ENCODE results near the gene PXYLP1. TPM values are rescaled to one million over a fixed set of nuclear protein-coding genes. Genes with fewer than 3 reads are reported as not detected.

PXYLP1 gene
- total RNA-seq, 1 donor from 2014 or later = 11.5 TPM

DNA sequence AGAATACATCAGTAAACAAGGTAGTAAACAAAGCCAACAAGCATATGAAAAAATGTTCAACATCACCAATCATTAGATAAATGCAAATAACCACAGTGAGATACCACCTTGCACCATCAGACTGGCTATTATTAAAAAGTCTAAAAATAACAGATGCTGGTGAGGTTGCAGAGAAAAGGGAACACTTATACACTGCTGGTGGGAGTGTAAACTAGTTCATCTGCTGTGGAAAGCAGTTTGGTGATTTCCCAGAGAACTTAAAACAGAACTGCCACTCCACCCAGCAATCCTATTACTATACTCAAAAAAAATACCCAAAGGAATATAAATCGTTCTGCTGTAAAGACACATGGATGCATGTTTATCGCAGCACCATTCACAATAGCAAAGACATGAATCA is 106.4 kb downstream of the PXYLP1 start:
- Histone ChIP-seq H3K36me3 (ENCODE audit: control insufficient read depth, insufficient read depth, low read length) (no peaks in the 10 kb centered on the region), H3K27me3 (ENCODE audit: control insufficient read depth, insufficient read depth, low read length) (no peaks in the 10 kb centered on the region), H3K4me3 (ENCODE audit: low read depth, low read length) (no peak overlapping the region)
- TF ChIP-seq, protein P1, sequence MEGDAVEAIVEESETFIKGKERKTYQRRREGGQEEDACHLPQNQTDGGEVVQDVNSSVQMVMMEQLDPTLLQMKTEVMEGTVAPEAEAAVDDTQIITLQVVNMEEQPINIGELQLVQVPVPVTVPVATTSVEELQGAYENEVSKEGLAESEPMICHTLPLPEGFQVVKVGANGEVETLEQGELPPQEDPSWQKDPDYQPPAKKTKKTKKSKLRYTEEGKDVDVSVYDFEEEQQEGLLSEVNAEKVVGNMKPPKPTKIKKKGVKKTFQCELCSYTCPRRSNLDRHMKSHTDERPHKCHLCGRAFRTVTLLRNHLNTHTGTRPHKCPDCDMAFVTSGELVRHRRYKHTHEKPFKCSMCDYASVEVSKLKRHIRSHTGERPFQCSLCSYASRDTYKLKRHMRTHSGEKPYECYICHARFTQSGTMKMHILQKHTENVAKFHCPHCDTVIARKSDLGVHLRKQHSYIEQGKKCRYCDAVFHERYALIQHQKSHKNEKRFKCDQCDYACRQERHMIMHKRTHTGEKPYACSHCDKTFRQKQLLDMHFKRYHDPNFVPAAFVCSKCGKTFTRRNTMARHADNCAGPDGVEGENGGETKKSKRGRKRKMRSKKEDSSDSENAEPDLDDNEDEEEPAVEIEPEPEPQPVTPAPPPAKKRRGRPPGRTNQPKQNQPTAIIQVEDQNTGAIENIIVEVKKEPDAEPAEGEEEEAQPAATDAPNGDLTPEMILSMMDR (IDR thresholded peaks at IDR 0.05; ENCODE audit: insufficient read depth, low read length, poor library complexity, severe bottlenecking) = no peak
- no peak for DNase-seq (ENCODE audit: low read depth)

DNA sequence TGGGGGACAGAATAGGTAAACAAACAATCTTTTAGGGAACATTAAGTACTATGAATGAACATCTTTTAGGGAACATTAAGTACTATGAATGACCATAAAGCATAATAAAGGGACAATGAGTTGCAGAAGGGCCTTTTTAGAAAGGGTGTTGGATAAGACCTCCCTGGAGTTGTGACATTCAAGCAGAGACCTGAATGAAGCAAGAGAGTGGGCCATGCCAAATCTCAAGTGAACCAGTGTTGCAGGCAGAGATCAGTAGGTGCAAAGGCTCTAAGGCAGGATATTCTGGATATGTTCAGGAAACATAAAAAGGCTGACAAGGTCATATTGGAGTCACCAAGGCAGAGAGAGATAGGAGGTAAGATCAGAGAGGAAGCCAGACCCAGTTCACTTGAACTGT is 107.3 kb downstream of the PXYLP1 start:
- Histone ChIP-seq H3K4me3 (ENCODE audit: low read depth, low read length) (no peak overlapping the region), H3K36me3 (ENCODE audit: control insufficient read depth, insufficient read depth, low read length) (no peaks in the 10 kb centered on the region), H3K27me3 (ENCODE audit: control insufficient read depth, insufficient read depth, low read length) (no peaks in the 10 kb centered on the region)
- DNase-seq (ENCODE audit: low read depth) = no peak
- TF ChIP-seq, protein P1 (IDR thresholded peaks at IDR 0.05; ENCODE audit: insufficient read depth, low read length, poor library complexity, severe bottlenecking) = no peak

DNA sequence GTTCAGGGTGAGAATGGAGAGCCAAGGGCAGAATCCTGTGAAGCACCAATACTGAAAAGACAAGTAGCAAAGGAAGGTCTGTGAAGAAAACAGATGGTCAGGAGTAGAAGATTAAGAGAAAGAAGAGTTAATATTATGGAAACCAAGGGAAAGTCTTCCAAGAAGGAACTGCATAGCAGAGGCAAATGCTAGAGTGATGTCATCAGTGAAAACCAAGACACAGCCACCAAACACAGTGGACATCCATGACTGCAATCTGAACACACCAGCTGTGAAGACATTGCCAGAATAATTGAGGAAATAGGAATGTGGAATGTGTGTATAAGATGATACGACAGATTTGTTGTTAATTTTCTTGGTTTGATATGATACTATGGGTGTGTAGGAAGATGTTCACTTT is 109.9 kb downstream of the PXYLP1 start:
- Histone ChIP-seq H3K4me3 (ENCODE audit: low read depth, low read length) (no peak overlapping the region), H3K36me3 (ENCODE audit: control insufficient read depth, insufficient read depth, low read length) (no peaks in the 10 kb centered on the region), H3K27me3 (ENCODE audit: control insufficient read depth, insufficient read depth, low read length) (no peaks in the 10 kb centered on the region)
- TF ChIP-seq, protein P1 (IDR thresholded peaks at IDR 0.05; ENCODE audit: insufficient read depth, low read length, poor library complexity, severe bottlenecking) = no peak
- DNase-seq (ENCODE audit: low read depth) = no peak

DNA sequence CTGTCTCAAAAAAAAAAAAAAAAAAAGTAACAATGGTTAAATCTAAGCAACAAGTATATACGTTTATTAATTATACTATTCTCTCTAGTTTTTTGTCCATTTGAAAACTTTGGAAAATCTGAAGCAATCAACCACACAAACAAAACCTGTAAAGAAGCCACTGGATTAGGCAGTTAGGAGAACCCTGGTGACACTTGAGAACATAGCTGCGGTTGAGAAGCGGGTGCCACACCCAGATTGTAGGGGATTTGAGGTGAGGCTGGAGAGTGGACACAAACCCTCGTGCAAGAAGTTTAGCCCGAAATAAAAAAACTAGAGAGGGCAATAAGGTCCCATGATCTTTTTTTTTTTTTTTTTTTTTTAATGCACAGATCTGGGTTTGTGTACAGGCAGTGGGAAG is 110.8 kb downstream of the PXYLP1 start:
- Histone ChIP-seq H3K27me3 (ENCODE audit: control insufficient read depth, insufficient read depth, low read length) (no peaks in the 10 kb centered on the region), H3K36me3 (ENCODE audit: control insufficient read depth, insufficient read depth, low read length) (no peaks in the 10 kb centered on the region), H3K4me3 (ENCODE audit: low read depth, low read length) (no peak overlapping the region)
- no peak for DNase-seq (ENCODE audit: low read depth)
- TF ChIP-seq, protein P1 (IDR thresholded peaks at IDR 0.05; ENCODE audit: insufficient read depth, low read length, poor library complexity, severe bottlenecking) = no peak

DNA sequence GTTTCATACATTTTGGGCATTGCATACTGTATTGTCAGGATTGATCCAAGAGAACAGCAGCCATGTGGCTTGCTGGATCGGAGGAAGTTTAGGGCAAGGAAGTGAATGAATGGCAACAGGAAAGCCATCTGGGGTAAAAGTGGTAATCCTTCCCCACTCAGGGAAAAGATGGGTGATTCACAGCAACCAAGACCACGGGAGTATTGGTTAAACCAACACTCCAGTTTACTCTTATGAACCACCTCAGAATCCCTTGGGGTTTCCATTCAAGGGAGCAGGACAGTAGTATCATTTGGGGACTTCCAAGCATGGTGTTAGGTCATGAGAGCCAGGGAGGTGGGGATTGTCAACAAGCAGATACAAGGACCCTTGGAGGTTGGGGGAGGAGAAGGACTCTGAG is 111.5 kb downstream of the PXYLP1 start:
- H3K27me3 ChIP-seq (ENCODE audit: control insufficient read depth, insufficient read depth, low read length) = no peaks in the 10 kb centered on the region
- no peak for DNase-seq (ENCODE audit: low read depth)
- H3K4me3 ChIP-seq (ENCODE audit: low read depth, low read length) = no peak overlapping the region
- H3K36me3 ChIP-seq (ENCODE audit: control insufficient read depth, insufficient read depth, low read length) = no peaks in the 10 kb centered on the region
- TF ChIP-seq, protein P1 (IDR thresholded peaks at IDR 0.05; ENCODE audit: insufficient read depth, low read length, poor library complexity, severe bottlenecking) = no peak

DNA sequence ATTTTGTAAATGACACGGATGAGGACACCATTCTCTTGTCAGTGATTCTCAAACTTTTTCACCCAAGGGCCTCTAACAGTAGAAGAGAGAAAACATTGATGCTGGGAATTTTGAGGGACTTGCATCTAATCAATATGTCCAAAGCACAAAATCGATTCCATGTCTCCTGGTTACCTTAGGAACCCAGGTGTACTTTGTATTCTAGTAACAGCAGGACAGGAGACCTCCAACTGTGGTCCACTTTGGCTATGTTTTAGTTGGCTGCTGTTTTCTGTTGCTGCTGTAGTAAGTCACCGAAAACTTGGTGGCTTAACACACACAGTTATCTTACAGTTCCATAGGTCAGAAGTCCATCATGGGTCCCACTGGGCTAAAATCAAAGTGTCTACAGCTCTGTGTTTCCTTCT is 112.2 kb downstream of the PXYLP1 start:
- Histone ChIP-seq H3K36me3 (ENCODE audit: control insufficient read depth, insufficient read depth, low read length) (no peaks in the 10 kb centered on the region), H3K27me3 (ENCODE audit: control insufficient read depth, insufficient read depth, low read length) (no peaks in the 10 kb centered on the region), H3K4me3 (ENCODE audit: low read depth, low read length) (no peak overlapping the region)
- no peak for DNase-seq (ENCODE audit: low read depth)
- TF ChIP-seq, protein P1 (IDR thresholded peaks at IDR 0.05; ENCODE audit: insufficient read depth, low read length, poor library complexity, severe bottlenecking) = no peak
